H7 (cell line): ENCODE data around the gene GPR148. TPM values are rescaled to one million over a fixed set of nuclear protein-coding genes. Genes with fewer than 3 reads are reported as not detected.

ENCODE experiments used
- DNase-seq: peaks from one replicate; pipeline ENCODE4 v3.0.0; 2012
- H3K27me3 ChIP-seq: 2 replicates; pipeline ENCODE4 v1.6.0; 2011; ENCODE audit warnings: mild to moderate bottlenecking, low read length; ENCODE audit not compliant: control insufficient read depth, insufficient read depth
- H3K36me3 ChIP-seq: replicated peaks from 2 replicates; pipeline ENCODE4 v1.5.1; 2011; ENCODE audit warnings: low read length; ENCODE audit not compliant: control insufficient read depth, insufficient read depth
- H3K4me3 ChIP-seq: 2 replicates; pipeline ENCODE4 v1.5.1; 2011; ENCODE audit warnings: low read depth, mild to moderate bottlenecking, control low read depth, low read length, moderate library complexity; ENCODE audit not compliant: insufficient read depth
- total RNA-seq: library from RNA; depleted of rRNA; stranded (reverse); fragments of >200 nt; shearing (Covaris generic); gene quantifications from 2 replicates; pipeline ENCODE4 v1.2.3, GENCODE V29; 2014

The GPR148 gene
- total RNA-seq, 1 experiment from 2014 or later, result 0.10 TPM

GRCh38 chr2:130760754-130761751, 32.2 kb downstream of the GPR148 start:
- Histone ChIP-seq H3K27me3 (peaks cover 7% of the 10 kb centered on the region), H3K36me3 (no peaks in the 10 kb centered on the region), H3K4me3 (no peak overlapping the region)
- DNase-seq, result no peak

DNA sequence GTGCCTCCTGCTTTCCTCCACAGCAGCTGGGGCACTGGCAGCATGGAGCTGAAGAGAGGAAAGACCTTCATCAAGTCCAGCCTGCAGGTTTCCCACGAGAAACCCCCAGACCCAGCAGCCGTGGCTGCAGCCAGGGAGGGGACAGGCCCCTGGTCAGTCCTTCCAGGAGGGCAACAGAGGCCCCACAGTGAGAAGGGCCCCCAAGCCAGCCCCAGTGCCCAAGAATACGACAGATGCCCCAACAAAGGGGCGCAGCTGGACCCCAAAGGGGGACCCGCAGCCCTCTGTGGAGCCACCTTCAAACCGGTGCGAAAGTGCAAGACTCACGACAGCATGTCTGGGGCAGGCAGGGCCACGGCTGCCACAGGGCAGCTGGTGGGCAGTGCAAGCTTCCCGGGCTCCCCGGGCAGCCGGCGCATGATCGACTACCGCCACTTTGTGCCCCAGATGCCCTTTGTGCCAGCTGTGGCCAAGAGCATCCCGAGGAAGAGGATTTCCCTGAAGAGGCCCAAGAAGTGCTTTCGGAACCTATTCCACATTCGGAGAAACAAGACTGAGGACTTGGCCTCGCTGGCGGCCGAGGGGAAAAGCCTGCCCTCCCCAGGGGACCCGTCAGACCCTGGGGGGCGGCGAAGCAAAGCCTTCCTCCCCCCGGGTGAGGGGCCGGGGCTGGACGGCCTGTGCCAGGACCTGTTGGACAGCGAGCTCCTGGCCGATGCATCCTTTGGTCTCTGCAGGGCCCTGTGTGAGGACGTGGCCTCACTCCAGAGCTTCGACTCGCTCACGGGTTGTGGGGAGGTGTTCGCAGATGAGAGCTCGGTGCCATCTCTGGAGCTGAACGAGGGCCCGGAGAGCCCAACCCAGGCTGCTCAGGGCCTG, 33.4 kb downstream of the GPR148 start:
- H3K36me3 ChIP-seq, result no peaks in the 10 kb centered on the region
- no peak overlapping the region for H3K4me3 ChIP-seq
- H3K27me3 ChIP-seq, result peaks cover 3% of the 10 kb centered on the region
- DNase-seq, result peak; percentile 39

GRCh38 chr2:130762910-130763385, 34.1 kb downstream of the GPR148 start:
- no peaks in the 10 kb centered on the region for H3K27me3 ChIP-seq
- no peak overlapping the region for H3K4me3 ChIP-seq
- H3K36me3 ChIP-seq, result no peaks in the 10 kb centered on the region
- DNase-seq, result peak; percentile 42

GRCh38 chr2:130763405-130763804, 34.5 kb downstream of the GPR148 start:
- Histone ChIP-seq H3K27me3 (no peaks in the 10 kb centered on the region), H3K4me3 (no peak overlapping the region), H3K36me3 (no peaks in the 10 kb centered on the region)
- no peak for DNase-seq

DNA sequence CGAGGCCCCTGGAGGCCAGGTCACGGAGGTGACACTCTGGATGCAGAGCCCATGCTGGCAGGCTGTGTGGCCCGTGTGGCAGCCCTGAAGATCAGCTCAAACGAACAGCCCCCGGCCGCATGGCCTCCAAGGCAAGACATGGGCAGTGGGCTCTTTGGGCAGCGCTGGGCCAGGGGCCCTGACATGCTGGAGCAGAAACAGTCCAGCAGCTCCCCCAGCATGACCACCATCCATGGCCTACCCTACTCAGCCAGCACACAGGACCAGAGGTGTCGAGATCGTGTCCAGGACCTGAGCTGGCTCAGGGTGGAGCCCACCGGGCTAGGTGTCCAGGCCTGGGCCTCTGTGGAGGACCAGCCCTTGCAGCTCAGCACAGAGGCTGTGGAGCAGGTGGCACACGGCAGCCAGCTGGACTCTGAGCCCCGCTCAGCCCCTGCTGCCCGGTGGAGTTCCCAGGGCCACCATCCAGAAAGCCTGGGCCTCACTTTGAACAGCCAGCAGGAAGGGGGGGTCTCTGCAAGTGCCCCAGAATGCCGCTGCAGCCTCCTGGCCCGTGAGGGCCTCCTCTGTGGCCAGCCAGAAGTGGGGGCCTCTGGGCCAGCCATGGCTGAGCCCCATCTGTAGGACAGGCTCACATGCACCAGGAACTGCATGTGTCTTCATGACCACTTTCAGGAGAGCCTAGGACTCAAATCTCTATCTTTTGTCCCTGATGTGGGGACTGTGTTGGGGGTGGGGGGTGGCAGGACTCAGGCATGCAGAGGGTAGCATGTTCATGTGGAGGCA, 35.4 kb downstream of the GPR148 start:
- no peak for DNase-seq
- Histone ChIP-seq H3K27me3 (no peaks in the 10 kb centered on the region), H3K4me3 (no peak overlapping the region), H3K36me3 (no peaks in the 10 kb centered on the region)

- Histone ChIP-seq H3K4me3 (no peak overlapping the region), H3K36me3 (no peaks in the 10 kb centered on the region), H3K27me3 (no peaks in the 10 kb centered on the region)
- DNase-seq, result no peak
Observed at GRCh38 chr2:130764821-130765115, 35.9 kb downstream of the GPR148 start.

DNA sequence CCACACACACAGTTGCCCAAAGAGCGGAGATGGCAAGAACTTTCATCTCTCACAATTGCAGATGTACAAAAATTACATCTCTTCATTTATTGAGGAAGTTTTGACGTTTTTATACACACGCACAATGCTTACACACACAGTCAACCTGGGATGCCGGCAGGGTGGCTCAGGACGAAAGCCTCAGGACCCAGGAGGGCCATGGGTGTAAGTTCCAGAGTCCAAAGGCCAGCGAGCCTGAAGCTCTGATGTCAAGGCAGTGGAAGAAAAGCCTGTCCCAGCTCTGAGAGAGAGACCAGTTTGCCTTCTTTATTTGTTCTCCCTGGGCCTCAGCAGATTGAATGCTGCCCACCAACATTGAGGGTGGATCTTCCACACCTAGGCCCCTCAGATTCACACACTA, 36.6 kb downstream of the GPR148 start:
- DNase-seq, result no peak
- H3K4me3 ChIP-seq, result no peak overlapping the region
- no peaks in the 10 kb centered on the region for H3K27me3 ChIP-seq
- no peaks in the 10 kb centered on the region for H3K36me3 ChIP-seq

- Histone ChIP-seq H3K36me3 (no peaks in the 10 kb centered on the region), H3K27me3 (no peaks in the 10 kb centered on the region), H3K4me3 (no peak overlapping the region)
- no peak for DNase-seq
Observed at GRCh38 chr2:130766037-130766436, 37.2 kb downstream of the GPR148 start.

GRCh38 chr2:130766711-130767407, 38.0 kb downstream of the GPR148 start:
- Histone ChIP-seq H3K4me3 (no peak overlapping the region), H3K27me3 (no peaks in the 10 kb centered on the region), H3K36me3 (no peaks in the 10 kb centered on the region)
- no peak for DNase-seq

DNA sequence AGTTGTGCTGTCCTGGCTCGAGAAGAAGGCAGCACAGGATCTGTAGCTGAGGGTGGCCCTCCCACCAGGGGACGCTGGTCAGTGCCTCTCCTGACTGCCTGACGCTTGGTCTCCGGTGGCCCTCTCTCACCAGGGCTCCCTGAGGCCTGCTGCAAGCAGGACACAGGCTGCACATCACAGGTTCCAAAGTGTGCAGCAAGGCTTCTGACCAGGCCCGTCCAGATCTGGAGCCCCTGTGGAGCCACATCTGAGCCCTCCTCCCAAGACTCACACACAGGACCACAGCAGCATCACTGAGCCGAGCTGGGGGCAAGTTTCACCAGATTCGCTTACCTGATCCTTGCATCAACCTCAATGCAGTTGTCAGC, 38.5 kb downstream of the GPR148 start:
- no peak for DNase-seq
- H3K4me3 ChIP-seq, result no peak overlapping the region
- H3K27me3 ChIP-seq, result no peaks in the 10 kb centered on the region
- H3K36me3 ChIP-seq, result no peaks in the 10 kb centered on the region

DNA sequence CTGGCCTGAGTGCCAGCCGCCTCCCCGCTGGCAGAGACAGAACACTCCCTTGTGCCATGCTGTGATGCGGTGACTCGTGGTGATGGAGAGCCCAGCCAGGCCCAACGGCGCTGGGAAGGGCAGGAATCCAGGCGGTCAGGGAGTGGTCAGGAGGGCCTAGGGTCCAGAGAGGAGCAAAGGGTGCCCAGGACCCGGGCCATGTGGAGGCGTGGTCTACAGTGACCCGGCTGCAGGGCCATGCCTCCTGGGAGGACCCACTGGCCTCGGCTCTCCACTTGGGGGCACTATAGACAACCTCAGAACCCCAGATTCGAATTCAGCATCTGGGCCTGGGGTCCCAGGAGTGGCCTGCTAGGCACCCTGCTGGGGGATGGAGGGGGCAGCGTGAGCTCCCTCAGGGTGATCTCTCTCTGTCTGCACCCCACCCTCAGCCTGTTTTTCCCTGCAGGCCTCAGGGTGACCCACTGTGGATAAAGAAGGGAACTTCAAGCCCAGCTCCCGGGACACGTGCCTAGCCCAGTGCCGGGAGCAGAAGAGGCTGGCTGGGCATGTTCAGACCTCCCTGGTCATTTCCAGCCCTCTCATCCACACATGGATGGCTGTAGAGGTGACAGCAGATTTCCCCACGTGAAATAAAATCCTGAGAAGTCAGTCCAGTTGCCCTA, 39.5 kb downstream of the GPR148 start:
- Histone ChIP-seq H3K36me3 (no peaks in the 10 kb centered on the region), H3K27me3 (no peaks in the 10 kb centered on the region), H3K4me3 (no peak overlapping the region)
- DNase-seq, result peak; percentile 81

DNA sequence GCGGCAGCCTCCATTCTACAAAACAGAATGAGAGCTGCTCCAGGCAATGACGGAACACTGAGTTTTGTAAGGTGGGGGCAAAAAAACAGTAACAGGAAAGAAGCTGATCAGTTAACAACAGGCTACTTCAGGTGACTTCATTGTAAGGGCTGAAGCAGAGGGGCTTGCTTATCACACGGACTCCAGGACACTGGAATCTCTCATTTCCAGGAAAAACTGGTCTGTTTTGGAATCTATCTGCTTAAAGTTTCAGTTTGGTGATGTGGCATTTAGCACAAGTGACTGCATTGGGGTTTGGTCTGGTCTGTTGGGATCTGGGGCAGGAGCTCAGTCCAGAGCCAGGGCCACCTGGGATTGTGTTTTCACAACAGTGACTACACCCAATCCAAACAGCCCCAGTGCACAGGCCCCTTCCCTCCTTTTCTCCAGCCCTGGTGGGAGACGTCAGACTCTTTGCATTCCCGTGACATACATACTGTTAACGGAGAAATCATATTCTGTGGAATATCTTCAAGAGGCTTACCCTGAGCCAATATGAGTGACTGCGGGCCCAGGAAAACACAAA, 40.6 kb downstream of the GPR148 start:
- no peak overlapping the region for H3K4me3 ChIP-seq
- H3K36me3 ChIP-seq, result no peaks in the 10 kb centered on the region
- no peaks in the 10 kb centered on the region for H3K27me3 ChIP-seq
- DNase-seq, result no peak

DNA sequence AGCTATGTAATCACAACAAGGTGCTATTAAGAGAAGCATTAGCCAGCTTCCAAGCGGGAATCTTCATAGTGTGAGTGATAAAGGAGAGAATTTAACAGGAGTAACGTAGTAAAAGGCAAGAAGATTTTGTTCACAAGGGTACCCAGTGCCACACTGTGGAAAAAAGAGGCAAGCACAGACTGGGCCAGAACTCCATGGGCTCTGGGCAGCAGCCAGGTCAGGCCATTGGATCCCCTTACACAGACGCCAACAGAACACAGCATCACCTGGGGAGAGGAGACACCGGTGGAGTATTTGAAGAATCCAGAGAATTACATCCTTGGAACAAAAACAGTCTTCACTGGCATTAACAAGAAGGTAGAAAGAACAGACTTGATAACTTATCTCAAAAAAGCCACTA, 47.7 kb downstream of the GPR148 start:
- Histone ChIP-seq H3K27me3 (no peaks in the 10 kb centered on the region), H3K36me3 (no peaks in the 10 kb centered on the region), H3K4me3 (no peak overlapping the region)
- no peak for DNase-seq
